ENCODE data around the gene GALNT13. TPM values are rescaled to one million over a fixed set of nuclear protein-coding genes. Genes with fewer than 3 reads are reported as not detected.

The GALNT13 gene
- total RNA-seq, 1 donor from 2014 or later: 0.52 TPM

DNA sequence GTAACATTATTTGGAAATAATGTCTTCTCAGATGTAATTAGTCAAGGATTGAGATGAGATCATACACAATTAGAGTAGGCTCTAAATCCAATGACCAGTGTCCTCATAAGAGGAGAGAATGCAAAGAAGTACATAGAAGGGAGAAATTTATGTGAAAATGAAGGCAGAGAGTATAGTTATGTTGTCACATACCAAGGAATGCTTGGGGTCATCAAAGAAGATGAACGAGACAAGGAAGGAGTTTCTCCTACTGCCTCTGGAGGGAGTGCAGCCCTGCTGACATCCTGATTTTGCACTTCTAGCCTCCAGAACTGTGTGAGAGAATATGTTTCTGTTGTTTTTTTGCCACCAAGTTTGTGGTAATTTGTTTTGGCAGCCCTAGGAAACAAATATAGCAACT lies 100.1 kb downstream of the GALNT13 start:
- TF ChIP-seq, protein P1, sequence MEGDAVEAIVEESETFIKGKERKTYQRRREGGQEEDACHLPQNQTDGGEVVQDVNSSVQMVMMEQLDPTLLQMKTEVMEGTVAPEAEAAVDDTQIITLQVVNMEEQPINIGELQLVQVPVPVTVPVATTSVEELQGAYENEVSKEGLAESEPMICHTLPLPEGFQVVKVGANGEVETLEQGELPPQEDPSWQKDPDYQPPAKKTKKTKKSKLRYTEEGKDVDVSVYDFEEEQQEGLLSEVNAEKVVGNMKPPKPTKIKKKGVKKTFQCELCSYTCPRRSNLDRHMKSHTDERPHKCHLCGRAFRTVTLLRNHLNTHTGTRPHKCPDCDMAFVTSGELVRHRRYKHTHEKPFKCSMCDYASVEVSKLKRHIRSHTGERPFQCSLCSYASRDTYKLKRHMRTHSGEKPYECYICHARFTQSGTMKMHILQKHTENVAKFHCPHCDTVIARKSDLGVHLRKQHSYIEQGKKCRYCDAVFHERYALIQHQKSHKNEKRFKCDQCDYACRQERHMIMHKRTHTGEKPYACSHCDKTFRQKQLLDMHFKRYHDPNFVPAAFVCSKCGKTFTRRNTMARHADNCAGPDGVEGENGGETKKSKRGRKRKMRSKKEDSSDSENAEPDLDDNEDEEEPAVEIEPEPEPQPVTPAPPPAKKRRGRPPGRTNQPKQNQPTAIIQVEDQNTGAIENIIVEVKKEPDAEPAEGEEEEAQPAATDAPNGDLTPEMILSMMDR (conservative IDR thresholded peaks at IDR 0.05; ENCODE audit: low read depth, low read length): no peak
- no peak overlapping the region for H3K4me3 ChIP-seq (ENCODE audit: low read depth, low read length)
- DNase-seq (ENCODE audit: low read depth): no peak

GRCh38 chr2:153972412-153972811 lies 100.7 kb downstream of the GALNT13 start:
- DNase-seq (ENCODE audit: low read depth): no peak
- no peak overlapping the region for H3K4me3 ChIP-seq (ENCODE audit: low read depth, low read length)
- TF ChIP-seq, protein P1 (conservative IDR thresholded peaks at IDR 0.05; ENCODE audit: low read depth, low read length): no peak

DNA sequence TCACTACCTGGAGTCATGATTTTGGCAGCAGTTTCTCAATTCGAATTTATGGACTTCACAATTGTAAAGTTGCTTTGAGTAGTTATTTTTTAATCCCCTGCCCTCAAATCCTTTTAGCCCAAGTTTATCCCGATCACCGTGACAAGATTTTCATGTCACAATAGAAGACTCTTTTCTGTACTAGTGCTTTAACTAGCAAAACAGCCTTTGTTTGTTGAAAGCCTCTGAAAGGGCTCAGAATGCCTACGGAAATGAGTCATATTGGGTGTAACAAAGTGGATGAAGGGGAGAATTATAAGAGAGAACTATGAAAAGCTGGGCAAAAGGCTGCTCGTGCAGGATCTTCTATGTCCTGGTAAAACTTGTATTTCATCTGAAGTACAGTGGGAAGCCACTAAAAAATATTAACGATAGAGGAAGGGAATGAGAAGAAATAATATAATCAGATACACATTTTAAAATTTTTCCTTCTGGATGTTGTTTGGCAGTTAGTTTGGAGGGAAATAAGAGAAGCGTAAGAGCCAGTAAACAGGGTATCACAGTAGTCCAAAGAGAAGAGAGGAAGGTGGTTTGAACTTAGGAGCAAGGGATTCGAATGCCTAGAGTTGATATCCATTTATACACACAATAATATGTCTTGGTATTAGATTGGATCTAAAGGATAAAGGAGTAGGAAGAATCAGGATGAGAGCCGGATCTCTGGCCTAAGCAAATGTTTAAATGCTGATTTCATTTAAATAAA lies 114.9 kb downstream of the GALNT13 start:
- TF ChIP-seq, protein P1 (conservative IDR thresholded peaks at IDR 0.05; ENCODE audit: low read depth, low read length): no peak
- DNase-seq (ENCODE audit: low read depth): no peak
- H3K4me3 ChIP-seq (ENCODE audit: low read depth, low read length): no peak overlapping the region

- TF ChIP-seq, protein P1 (conservative IDR thresholded peaks at IDR 0.05; ENCODE audit: low read depth, low read length): no peak
- H3K4me3 ChIP-seq (ENCODE audit: low read depth, low read length): no peak overlapping the region
- no peak for DNase-seq (ENCODE audit: low read depth)
Measured at GRCh38 chr2:153990771-153991170, 119.0 kb downstream of the GALNT13 start.

GRCh38 chr2:154013514-154013913 lies 141.8 kb downstream of the GALNT13 start:
- TF ChIP-seq, protein P1 (conservative IDR thresholded peaks at IDR 0.05; ENCODE audit: low read depth, low read length): no peak
- DNase-seq (ENCODE audit: low read depth): no peak
- H3K4me3 ChIP-seq (ENCODE audit: low read depth, low read length): no peak overlapping the region

- no peak overlapping the region for H3K4me3 ChIP-seq (ENCODE audit: low read depth, low read length)
- DNase-seq (ENCODE audit: low read depth): no peak
- TF ChIP-seq, protein P1 (conservative IDR thresholded peaks at IDR 0.05; ENCODE audit: low read depth, low read length): no peak
Measured at GRCh38 chr2:154015233-154015632, 143.5 kb downstream of the GALNT13 start.

DNA sequence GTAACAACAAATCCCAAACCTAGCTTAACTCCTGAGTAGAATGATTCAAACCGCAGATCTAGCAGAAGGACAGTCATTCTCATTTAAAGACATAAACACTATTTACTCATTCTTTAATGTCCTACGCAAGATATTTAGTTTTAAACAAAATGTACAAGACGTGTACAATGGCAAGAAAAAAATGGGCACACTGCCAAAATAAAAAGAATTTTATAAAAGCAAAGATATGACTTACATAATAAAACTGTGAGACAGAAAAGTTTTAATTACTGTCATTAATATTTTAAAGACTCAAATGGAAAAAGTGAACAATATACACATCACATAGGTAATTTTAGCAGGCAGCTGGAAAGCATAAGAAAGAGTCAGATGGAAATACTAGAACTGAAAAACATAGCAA lies 157.8 kb downstream of the GALNT13 start:
- no peak for DNase-seq (ENCODE audit: low read depth)
- TF ChIP-seq, protein P1 (conservative IDR thresholded peaks at IDR 0.05; ENCODE audit: low read depth, low read length): no peak
- H3K4me3 ChIP-seq (ENCODE audit: low read depth, low read length): no peak overlapping the region
